HG03103 (cell line): Measurements from ENCODE around the gene PSMG3.

ENCODE experiments used
- ATAC-seq: cut with Tn5 transposase; IDR thresholded peaks from one replicate; pipeline ENCODE4 v1.9.1; 2021; ENCODE audit warnings: low read depth; ENCODE audit not compliant: unreplicated experiment

Gene PSMG3

GRCh38 chr7:1546909-1547776 is 22.7 kb downstream of the PSMG3 start:
- ATAC-seq, result no peak

- no peak for ATAC-seq
These were observed 23.4 kb downstream of the PSMG3 start for GRCh38 chr7:1546274-1546908.

- no peak for ATAC-seq
These were observed 24.2 kb downstream of the PSMG3 start for GRCh38 chr7:1545417-1546246.

- no peak for ATAC-seq
These were observed 24.9 kb downstream of the PSMG3 start for GRCh38 chr7:1544896-1545416.

- no peak for ATAC-seq
These were observed 25.5 kb downstream of the PSMG3 start for GRCh38 chr7:1544178-1544895.

- ATAC-seq, result no peak
These were observed 26.0 kb downstream of the PSMG3 start for GRCh38 chr7:1543826-1544177.

- ATAC-seq, result no peak
These were observed 26.7 kb downstream of the PSMG3 start for GRCh38 chr7:1542841-1543747.

- ATAC-seq, result no peak
These were observed 27.5 kb downstream of the PSMG3 start for GRCh38 chr7:1542329-1542728.

GRCh38 chr7:1541431-1542162 is 28.2 kb downstream of the PSMG3 start:
- no peak for ATAC-seq

GRCh38 chr7:1540776-1541271 is 29.0 kb downstream of the PSMG3 start:
- ATAC-seq, result no peak

- ATAC-seq, result no peak
These were observed 29.7 kb downstream of the PSMG3 start for GRCh38 chr7:1539882-1540775.

- ATAC-seq, result no peak
These were observed 30.5 kb downstream of the PSMG3 start for GRCh38 chr7:1539181-1539881.

GRCh38 chr7:1538544-1539180 is 31.2 kb downstream of the PSMG3 start:
- no peak for ATAC-seq

GRCh38 chr7:1537535-1538412 is 32.1 kb downstream of the PSMG3 start:
- ATAC-seq, result no peak

- ATAC-seq, result no peak
These were observed 32.9 kb downstream of the PSMG3 start for GRCh38 chr7:1536743-1537534.
